NCI-H524 treated with DMSO at 0.1 percent for 48 hours (cell line): ENCODE results near the gene GYS2.

Experiments used
- DNase-seq: peaks from one replicate; lab custom pipeline; 2025; lab: John Stamatoyannopoulos, UW

GYS2 gene

DNA sequence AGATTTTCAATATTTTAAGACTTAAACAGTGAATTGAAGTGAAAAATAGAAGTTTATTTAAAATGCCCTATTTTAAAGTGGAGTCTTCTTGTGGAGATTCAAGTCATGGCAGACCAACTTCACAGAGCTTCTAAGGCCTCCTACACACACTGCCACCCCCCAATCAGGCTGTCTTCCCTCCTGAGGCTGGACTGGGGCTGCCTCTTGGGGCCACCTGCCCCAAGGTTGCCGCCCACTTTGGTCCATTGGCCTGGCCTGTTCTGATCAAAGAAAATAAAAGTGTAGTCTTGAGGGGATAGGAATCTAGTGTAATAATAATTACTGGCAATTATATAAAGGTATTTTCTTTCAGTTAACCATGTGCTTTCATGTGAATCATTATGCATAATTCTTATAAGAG lies 101.8 kb downstream of the GYS2 start:
- DNase-seq: no peak

DNA sequence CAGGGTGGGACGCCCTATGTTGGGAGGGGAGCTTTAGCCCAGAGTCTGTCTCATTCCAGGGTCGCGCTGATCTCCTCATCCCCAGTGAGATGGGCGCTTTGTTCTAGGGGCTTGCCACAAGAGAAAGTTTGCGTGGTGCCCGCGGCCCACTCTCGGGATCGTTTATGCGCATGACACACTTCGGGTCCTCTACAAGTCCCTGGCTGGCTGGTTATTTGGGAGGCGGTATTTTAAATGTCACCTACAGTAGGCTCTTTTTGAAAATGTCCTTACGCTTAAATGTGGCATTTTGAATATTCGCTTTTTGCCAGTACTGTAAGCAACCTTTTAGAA lies 102.5 kb downstream of the GYS2 start:
- no peak for DNase-seq

DNA sequence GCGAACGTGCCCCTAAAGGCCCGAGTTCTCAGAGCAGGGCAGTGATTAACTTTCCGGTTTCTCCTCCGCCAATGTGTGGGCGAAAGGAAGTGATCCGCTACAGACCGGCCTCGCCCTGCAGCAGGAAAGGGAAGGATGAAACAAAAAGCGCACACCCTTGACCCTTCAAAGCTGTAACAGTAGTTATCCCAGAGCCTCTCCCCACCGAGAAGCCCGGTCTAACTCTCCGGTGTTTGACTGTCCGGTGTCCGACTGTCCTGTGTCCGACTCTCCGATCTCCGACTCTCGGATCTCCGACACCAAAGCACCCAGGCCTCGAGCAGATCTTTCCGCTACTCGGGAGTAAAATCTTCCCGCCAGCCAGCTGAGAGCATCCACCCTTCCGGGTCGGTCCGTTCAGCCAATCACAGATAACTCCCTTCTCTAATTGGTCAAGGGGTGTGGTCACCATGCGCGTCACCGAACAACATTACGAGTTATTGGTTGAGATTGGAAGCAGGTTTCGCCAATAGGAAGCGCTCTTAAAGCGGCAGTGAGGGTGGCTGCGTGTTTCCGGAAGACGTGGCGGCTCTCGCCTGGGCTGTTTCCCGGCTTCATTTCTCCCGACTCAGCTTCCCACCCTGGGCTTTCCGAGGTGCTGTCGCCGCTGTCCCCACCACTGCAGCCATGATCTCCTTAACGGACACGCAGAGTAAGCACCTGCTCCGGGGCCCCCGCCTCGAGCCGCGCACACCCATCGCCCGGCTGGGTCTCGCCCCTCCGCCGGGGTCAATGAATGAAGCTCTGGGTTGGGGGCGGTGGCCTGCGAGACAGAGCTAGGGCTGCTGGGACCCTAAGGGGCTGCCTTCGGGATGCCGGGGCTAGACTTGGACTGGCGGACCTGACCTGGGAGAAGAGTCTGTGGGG lies 103.1 kb downstream of the GYS2 start, which contains the start of the genes GOLT1B and RECQL:
TSS of gene GOLT1B (plus strand) at position 532 of the 906 bp plus-strand sequence. CDS start at position 667, 135 bp downstream.
TSS of gene RECQL (minus strand) at position 378 of the 906 bp plus-strand sequence. CDS start 2,065 bp downstream, outside the sequence.
- DNase-seq: peak; percentile 77

DNA sequence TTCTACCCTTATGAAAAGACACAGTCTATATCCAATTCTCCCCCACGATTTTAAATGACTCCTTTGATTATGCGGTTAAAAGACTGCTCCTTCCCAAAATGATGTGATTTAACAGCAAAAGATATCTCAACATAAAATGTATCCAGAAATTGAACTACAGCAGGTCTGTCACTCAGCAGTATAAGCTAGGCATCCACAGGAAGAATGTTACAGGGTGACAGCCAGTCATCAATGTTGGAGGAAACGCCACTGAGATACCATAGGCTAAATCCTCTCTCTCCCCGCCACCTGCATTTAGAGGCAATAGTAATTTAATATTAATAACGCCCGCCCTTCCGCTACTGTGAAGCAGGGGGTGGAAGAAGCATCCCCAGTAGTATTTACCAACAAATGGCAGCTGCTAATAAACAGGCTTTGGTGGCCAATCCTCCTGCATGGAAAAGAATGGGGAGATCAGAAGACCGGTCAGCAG lies 103.8 kb downstream of the GYS2 start:
- DNase-seq: no peak

DNA sequence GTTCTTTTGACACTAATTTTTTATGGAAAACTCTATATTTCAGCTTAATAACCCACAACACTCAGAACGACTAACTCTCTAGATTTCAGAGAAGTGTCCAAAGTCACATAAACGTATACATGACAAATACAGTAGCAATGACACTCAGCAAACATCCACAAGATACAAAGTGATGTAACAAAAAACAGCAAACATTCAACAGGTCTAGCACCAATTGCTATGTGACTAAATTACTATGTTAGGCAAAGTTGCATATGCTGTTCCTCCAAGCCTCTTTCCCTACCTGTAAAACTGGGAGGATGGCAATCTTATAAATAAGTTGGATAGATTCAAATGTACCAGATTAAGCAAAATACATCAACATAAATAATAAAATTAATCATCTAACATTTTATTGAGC lies 104.9 kb downstream of the GYS2 start:
- no peak for DNase-seq
